Subcutaneous adipose tissue (tissue), 4 donors: ENCODE measurements around the gene LHFPL6. TPM values are rescaled to one million over a fixed set of nuclear protein-coding genes. Genes with fewer than 3 reads are reported as not detected.

Source experiments
- total RNA-seq, 4 donors: library from RNA; depleted of rRNA; stranded (reverse); fragments of >200 nt; gene quantifications; one replicate each; pipeline ENCODE4 v1.1.0, GENCODE V29; 2016
- TF ChIP-seq, protein P1 (sequence below): fragments of 450-650 bp; IDR thresholded peaks from one replicate; pipeline ENCODE4 v1.5.1; 2016; ENCODE audit warnings: low read depth, mild to moderate bottlenecking, control low read depth, antibody characterized with exemption, moderate library complexity

Gene LHFPL6
- total RNA-seq, 4 donors from 2014 or later = 75.2 to 106 (median 90.4) TPM

DNA sequence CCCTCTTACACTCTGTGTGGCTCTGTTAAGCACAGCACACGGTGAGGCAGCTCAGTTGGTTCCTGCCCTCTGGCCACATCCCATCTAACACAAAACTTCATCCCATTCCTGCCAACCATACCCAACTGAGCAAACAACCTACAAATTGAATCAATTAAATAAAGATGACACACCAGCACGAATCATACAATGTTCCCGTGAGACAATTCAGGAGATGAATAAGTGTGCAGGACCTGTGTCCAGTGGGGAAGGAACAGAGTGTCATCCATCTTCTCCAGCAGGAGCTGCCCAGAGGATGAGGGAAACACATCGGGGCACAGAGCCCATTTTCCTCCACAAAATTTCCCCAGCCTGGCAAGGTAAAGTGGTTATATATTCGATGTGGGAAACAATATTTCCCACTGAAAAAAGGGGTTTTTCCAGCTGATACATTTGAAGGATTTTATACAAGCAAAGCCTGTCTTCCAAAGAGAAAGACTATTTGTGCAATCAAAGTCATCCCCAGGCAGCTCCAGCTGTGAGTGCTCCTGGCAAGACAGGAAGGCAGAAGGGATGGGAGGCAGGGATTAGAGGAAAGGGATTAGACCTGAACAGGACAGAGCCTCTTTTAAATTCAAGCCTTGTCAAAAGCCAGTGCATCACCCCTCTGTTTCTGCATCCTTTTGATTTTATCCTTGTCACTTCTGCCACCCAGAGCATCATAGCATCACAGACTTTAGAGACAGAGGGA lies 240.2 kb downstream of the LHFPL6 start:
- TF ChIP-seq, protein P1, sequence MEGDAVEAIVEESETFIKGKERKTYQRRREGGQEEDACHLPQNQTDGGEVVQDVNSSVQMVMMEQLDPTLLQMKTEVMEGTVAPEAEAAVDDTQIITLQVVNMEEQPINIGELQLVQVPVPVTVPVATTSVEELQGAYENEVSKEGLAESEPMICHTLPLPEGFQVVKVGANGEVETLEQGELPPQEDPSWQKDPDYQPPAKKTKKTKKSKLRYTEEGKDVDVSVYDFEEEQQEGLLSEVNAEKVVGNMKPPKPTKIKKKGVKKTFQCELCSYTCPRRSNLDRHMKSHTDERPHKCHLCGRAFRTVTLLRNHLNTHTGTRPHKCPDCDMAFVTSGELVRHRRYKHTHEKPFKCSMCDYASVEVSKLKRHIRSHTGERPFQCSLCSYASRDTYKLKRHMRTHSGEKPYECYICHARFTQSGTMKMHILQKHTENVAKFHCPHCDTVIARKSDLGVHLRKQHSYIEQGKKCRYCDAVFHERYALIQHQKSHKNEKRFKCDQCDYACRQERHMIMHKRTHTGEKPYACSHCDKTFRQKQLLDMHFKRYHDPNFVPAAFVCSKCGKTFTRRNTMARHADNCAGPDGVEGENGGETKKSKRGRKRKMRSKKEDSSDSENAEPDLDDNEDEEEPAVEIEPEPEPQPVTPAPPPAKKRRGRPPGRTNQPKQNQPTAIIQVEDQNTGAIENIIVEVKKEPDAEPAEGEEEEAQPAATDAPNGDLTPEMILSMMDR = no peak

DNA sequence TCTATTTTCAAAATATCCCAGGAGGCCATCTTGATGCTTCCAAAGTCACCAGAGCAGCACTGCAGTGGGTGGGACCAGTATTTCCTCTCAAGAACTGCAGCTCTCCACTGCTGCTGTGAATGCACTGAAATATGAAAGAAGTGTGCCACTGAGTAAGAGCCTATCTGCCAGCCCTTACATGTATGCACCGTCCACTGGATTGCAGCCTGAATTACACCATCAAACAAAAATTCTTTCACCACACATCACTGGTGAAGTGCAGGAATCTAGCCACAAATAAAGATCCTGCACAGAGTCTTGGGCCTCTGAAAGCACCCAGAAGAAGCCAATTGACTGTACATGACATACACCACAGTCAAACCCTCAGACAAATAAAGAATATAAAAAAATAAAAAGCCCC lies 249.0 kb downstream of the LHFPL6 start:
- TF ChIP-seq, protein P1 = no peak

DNA sequence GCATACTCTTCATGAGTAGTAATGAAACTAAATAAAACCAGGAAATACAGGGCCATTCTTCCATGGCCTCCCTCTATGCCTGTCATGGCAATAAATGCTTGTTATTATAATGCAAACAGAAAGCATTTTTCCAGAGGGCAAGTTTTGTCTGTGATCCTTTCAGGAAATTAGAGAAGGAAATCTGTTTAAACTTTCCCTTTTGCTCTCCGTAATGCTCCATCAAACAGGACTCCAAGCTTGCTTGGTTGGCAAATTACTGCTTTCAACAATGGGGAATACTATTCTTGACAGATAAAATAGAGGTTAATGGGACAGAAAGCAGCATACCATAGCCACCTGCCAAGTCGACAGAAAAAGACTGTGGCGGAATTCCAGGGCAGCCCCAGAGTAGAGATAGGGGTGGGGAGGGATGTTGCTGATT lies 252.5 kb downstream of the LHFPL6 start:
- TF ChIP-seq, protein P1 = no peak

DNA sequence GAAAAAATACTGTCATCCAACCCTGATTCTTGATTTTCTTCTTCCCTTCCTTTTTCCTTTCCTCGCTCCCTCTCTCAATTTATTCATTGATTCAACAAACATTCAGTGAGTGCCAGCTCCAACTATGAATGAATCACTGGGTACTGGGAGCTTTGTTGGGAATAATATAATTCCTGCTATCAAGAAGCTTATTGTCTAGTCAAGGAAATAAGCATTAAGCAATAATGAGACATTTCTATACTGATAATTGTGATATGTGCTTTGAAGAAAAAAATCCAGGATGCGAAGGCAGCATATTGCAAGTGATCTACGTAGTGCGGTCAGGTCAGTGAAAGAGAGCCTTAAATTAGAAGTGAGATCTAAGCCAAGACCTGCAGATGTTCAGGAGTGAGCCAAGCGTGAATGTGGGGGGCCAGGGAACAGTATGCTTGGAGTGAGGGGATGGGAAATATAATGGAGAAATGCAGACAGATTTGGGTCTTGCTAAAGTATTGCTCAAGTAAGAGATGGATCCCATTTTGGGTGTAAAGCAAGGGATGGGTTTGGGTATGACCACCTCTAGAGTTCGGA lies 253.5 kb downstream of the LHFPL6 start:
- TF ChIP-seq, protein P1 = no peak

DNA sequence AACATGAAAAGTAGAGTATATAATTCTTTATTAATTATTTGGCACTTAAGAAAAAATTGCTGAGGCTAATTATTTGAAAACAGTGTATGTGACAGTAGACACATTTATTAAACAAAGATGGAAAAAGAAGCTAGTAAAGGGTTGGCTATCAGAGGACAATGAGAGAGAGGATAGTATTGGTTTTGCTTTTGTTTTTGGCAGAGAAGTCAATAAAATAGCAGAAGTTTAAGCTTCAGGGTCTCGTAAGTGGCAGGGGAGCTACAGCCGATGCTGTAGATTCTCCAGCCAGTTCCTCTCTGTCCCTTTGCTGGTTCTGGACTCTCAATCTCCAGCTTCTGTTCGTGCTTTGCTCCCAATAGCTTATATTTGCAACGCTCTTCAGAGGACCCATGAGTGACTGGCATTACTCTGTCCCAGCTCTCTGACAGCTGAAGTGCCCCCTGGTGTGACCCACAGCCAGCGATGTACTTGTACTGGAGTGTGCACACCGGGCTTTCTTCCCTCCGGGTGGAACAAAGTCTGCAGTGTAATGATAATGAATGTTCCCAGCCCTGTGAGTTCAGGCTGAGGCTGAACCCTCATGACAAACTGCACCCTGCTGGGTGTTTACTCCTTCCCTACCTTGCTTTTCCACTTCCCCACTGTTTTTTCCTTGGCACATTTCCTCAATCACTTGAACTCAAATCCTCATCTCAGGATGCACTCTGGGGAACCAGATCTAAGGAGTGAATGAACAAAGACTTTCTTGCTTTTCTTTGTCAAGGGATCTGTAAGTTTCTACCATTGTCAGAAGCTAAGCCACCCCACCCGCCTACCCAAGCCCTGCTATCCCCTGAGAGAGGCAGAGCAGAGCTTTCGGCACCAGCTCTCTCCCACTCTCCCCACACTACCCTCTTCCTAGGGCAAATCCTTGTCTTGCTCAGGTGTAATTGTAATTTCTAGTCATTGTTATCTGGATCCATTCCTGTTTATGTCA lies 254.8 kb downstream of the LHFPL6 start:
- TF ChIP-seq, protein P1 = no peak

DNA sequence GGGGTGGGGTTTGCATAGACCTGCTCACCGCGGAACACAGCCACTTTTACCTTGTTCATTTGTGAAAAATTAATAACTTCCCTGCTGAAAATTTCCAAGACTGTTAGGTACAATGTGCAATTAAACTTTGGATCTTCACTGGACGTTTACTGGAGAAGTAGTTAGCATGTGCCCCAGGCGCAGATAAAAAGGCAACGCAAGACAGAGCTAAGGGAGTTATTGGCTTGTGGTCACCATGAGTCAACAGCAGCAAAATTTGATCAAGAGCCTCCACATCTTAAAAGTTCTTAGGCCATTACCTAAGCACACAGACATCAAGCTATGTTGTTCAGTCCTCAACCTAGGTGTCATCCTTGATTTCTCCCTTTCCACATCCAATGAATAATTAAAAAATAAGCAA lies 257.0 kb downstream of the LHFPL6 start:
- TF ChIP-seq, protein P1 = no peak

DNA sequence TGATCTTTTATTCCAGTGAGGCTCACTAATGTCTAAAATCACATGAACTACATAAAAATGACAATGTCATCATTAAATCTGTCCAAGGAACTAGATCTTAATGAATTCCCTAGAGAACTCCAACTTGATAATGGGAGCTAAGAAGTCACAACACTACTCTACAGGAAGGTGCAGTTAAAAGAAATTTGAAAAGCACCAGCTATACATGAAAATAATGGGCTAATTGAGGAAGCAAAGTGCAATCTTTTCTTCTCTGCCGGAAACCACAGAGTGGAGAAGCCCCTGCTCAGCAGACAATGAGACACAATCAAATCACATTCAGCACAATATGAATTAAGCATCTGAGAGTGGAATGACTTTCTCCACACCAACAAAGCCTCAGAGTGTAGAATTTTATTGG lies 261.7 kb downstream of the LHFPL6 start:
- TF ChIP-seq, protein P1 = no peak
